GM12878 (cell line): ENCODE data around the gene GDI2. TPM values are rescaled to one million over a fixed set of nuclear protein-coding genes. Genes with fewer than 3 reads are reported as not detected.

ENCODE experiments used
- CHD2 ChIP-seq: IDR thresholded peaks from 2 replicates; pipeline ENCODE4 v1.6.1; 2011; ENCODE audit warnings: low read depth, low read length, improper control_type of control experiment, borderline replicate concordance
- CREB1 ChIP-seq: IDR thresholded peaks from 2 replicates; pipeline ENCODE4 v1.6.1; 2012; ENCODE audit warnings: low read depth, mild to moderate bottlenecking, inconsistent platforms
- EED ChIP-seq: sonication (generic); IDR thresholded peaks from 2 replicates; pipeline ENCODE4 v1.6.1; 2016; ENCODE audit warnings: antibody characterized with exemption, low read depth
- ESRRA ChIP-seq: IDR thresholded peaks from 2 replicates; pipeline ENCODE4 v1.6.1; 2012; ENCODE audit warnings: mild to moderate bottlenecking, low read length, improper control_type of control experiment
- HCFC1 ChIP-seq: fragments of 150-350 bp; IDR thresholded peaks from 2 replicates; pipeline ENCODE4 v1.6.1; 2014; ENCODE audit warnings: low read length
- MTA3 ChIP-seq: IDR thresholded peaks from 2 replicates; pipeline ENCODE4 v1.6.1; 2012; ENCODE audit warnings: low read length, inconsistent platforms, borderline replicate concordance
- NBN ChIP-seq: fragments of 450-650 bp; IDR thresholded peaks from 2 replicates; pipeline ENCODE4 v1.6.1; 2016
- SIN3A ChIP-seq: IDR thresholded peaks from 2 replicates; pipeline ENCODE4 v1.6.1; 2012; ENCODE audit warnings: low read depth, low read length, improper control_type of control experiment
- SIX5 ChIP-seq: IDR thresholded peaks from 2 replicates; pipeline ENCODE4 v1.6.1; 2011; ENCODE audit warnings: mild to moderate bottlenecking, low read depth, low read length, moderate library complexity; ENCODE audit not compliant: severe bottlenecking
- SMAD5 ChIP-seq: IDR thresholded peaks from 2 replicates; pipeline ENCODE4 v1.6.1; 2016; ENCODE audit warnings: antibody characterized with exemption, low read depth
- TCF3 ChIP-seq: IDR thresholded peaks from 2 replicates; pipeline ENCODE4 v1.6.1; 2012; ENCODE audit warnings: low read depth, mild to moderate bottlenecking, low read length, borderline replicate concordance; ENCODE audit not compliant: insufficient read depth
- polyA plus RNA-seq, 11 experiments: library from polyadenylated mRNA; depleted of rRNA in 4 of 11; unstranded in 6 of 11; stranded (reverse) in 5 of 11; fragments of >200 nt; fragmentation: Nextera tagmentation in 4 of 11; fragmentation: Illumina TruSeq in 1 of 11; extraction: Ambion mirVana in 4 of 11; extraction: Trizol in 1 of 11; gene quantifications; 1 replicate in 1 of 11; 2 replicates in 10 of 11; pipeline versions ENCODE4 v1.2.1 to v1.2.3, GENCODE V29; 2011 to 2016; ENCODE audit warnings: inconsistent platforms in 2 of 11, missing spikeins in 2 of 11, low read depth in 1 of 11
- total RNA-seq, 4 experiments: library from RNA; depleted of rRNA in 3 of 4; stranded (reverse); fragments of >200 nt in 3 of 4; fragmentation: Illumina TruSeq in 1 of 4; extraction: Trizol in 1 of 4; gene quantifications; 2 replicates each; pipeline versions ENCODE4 v1.2.1 to v1.2.3, GENCODE V29; 2013 to 2021
- TF ChIP-seq, protein P1 (sequence below): fragments of 450-650 bp; conservative IDR thresholded peaks from 2 replicates; pipeline ENCODE4 v1.6.1; 2017; ENCODE audit warnings: mild to moderate bottlenecking, moderate library complexity
- TF ChIP-seq, protein P2 (sequence below): IDR thresholded peaks from 2 replicates; pipeline ENCODE4 v1.6.1; 2012; ENCODE audit warnings: mild to moderate bottlenecking, low read depth, low read length
- TF ChIP-seq, protein P3 (sequence below): IDR thresholded peaks from 2 replicates; pipeline ENCODE4 v1.6.1; 2011; ENCODE audit warnings: mild to moderate bottlenecking, low read depth, low read length, moderate library complexity; ENCODE audit not compliant: insufficient replicate concordance
- TF ChIP-seq, protein P4 (sequence below): fragments of 450-650 bp; IDR thresholded peaks from 2 replicates; pipeline ENCODE4 v1.6.1; 2014; ENCODE audit warnings: mild to moderate bottlenecking
- TF ChIP-seq, protein P5 (sequence below): fragments of 450-650 bp; IDR thresholded peaks from 2 replicates; pipeline ENCODE4 v1.6.1; 2017; ENCODE audit warnings: low read depth, mild to moderate bottlenecking, moderate library complexity

The GDI2 gene
- total and polyA plus RNA-seq, 10 of the 15 experiments (the other 5 are each of a cell fraction or from before 2014, with no cell fraction given): 261 to 395 (median 276) TPM

DNA sequence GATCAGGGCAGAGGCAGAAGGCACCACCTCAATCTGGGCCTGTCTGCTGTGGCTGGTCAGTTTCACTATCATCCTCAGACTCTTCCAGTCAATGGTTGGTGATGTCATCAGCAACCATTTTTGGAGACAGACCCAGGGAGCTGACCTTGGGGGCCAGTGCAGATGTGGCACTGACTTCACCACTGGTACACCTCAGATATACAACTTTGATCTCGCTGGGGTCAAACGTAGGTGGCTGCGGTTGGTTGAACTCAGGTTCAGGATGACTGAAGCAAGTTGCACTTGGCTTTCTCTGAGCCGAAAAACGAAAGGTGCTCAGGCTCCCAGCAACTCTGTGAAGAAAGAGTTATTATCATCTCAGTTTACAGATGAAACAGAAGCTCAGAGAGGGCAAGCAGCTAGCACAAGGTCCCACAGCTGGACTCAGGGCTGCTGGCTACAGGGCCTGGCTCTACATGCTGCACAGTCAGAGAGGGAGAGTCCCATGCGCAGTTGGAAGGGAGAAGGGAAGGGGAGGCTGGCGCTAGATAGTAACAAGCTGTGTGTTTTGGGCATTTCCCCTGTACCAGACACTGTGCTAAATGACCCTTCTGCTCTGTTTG, 49.2 kb upstream of the GDI2 start (continued):
- TF ChIP-seq, protein P1, sequence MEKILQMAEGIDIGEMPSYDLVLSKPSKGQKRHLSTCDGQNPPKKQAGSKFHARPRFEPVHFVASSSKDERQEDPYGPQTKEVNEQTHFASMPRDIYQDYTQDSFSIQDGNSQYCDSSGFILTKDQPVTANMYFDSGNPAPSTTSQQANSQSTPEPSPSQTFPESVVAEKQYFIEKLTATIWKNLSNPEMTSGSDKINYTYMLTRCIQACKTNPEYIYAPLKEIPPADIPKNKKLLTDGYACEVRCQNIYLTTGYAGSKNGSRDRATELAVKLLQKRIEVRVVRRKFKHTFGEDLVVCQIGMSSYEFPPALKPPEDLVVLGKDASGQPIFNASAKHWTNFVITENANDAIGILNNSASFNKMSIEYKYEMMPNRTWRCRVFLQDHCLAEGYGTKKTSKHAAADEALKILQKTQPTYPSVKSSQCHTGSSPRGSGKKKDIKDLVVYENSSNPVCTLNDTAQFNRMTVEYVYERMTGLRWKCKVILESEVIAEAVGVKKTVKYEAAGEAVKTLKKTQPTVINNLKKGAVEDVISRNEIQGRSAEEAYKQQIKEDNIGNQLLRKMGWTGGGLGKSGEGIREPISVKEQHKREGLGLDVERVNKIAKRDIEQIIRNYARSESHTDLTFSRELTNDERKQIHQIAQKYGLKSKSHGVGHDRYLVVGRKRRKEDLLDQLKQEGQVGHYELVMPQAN: no peak
- TF ChIP-seq SIN3A (no peak), CHD2 (peak; percentile 4; the same call in 1 of the 2 replicates), SMAD5 (no peak), SIX5 (no peak), NBN (peak; percentile 96), EED (peak; percentile 88), ESRRA (peak; percentile 92; the same call in 1 of the 2 replicates), TCF3 (0 out of 2 replicates have a peak, but pooled peaks have one; percentile 53), HCFC1 (0 out of 2 replicates have a peak, but pooled peaks have one; percentile 3), MTA3 (peak; percentile 96), CREB1 (peak; percentile 92)
- TF ChIP-seq, protein P2, sequence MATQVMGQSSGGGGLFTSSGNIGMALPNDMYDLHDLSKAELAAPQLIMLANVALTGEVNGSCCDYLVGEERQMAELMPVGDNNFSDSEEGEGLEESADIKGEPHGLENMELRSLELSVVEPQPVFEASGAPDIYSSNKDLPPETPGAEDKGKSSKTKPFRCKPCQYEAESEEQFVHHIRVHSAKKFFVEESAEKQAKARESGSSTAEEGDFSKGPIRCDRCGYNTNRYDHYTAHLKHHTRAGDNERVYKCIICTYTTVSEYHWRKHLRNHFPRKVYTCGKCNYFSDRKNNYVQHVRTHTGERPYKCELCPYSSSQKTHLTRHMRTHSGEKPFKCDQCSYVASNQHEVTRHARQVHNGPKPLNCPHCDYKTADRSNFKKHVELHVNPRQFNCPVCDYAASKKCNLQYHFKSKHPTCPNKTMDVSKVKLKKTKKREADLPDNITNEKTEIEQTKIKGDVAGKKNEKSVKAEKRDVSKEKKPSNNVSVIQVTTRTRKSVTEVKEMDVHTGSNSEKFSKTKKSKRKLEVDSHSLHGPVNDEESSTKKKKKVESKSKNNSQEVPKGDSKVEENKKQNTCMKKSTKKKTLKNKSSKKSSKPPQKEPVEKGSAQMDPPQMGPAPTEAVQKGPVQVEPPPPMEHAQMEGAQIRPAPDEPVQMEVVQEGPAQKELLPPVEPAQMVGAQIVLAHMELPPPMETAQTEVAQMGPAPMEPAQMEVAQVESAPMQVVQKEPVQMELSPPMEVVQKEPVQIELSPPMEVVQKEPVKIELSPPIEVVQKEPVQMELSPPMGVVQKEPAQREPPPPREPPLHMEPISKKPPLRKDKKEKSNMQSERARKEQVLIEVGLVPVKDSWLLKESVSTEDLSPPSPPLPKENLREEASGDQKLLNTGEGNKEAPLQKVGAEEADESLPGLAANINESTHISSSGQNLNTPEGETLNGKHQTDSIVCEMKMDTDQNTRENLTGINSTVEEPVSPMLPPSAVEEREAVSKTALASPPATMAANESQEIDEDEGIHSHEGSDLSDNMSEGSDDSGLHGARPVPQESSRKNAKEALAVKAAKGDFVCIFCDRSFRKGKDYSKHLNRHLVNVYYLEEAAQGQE: 0 out of 2 replicates have a peak, but pooled peaks have one; percentile 3
- TF ChIP-seq, protein P3, sequence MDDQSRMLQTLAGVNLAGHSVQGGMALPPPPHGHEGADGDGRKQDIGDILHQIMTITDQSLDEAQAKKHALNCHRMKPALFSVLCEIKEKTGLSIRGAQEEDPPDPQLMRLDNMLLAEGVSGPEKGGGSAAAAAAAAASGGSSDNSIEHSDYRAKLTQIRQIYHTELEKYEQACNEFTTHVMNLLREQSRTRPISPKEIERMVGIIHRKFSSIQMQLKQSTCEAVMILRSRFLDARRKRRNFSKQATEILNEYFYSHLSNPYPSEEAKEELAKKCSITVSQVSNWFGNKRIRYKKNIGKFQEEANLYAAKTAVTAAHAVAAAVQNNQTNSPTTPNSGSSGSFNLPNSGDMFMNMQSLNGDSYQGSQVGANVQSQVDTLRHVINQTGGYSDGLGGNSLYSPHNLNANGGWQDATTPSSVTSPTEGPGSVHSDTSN: no peak
- TF ChIP-seq, protein P4, sequence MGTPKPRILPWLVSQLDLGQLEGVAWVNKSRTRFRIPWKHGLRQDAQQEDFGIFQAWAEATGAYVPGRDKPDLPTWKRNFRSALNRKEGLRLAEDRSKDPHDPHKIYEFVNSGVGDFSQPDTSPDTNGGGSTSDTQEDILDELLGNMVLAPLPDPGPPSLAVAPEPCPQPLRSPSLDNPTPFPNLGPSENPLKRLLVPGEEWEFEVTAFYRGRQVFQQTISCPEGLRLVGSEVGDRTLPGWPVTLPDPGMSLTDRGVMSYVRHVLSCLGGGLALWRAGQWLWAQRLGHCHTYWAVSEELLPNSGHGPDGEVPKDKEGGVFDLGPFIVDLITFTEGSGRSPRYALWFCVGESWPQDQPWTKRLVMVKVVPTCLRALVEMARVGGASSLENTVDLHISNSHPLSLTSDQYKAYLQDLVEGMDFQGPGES: no peak
- TF ChIP-seq, protein P5, sequence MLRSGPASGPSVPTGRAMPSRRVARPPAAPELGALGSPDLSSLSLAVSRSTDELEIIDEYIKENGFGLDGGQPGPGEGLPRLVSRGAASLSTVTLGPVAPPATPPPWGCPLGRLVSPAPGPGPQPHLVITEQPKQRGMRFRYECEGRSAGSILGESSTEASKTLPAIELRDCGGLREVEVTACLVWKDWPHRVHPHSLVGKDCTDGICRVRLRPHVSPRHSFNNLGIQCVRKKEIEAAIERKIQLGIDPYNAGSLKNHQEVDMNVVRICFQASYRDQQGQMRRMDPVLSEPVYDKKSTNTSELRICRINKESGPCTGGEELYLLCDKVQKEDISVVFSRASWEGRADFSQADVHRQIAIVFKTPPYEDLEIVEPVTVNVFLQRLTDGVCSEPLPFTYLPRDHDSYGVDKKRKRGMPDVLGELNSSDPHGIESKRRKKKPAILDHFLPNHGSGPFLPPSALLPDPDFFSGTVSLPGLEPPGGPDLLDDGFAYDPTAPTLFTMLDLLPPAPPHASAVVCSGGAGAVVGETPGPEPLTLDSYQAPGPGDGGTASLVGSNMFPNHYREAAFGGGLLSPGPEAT: peak; percentile 63; the same call in 1 of the 2 replicates
